ENCODE measurements around the gene TNS1.

Gene TNS1

GRCh38 chr2:218024871-218025270 lies 22.1 kb upstream of the TNS1 start:
- DNase-seq (ENCODE audit: low spot score), result no peak
- TF ChIP-seq, protein P1, sequence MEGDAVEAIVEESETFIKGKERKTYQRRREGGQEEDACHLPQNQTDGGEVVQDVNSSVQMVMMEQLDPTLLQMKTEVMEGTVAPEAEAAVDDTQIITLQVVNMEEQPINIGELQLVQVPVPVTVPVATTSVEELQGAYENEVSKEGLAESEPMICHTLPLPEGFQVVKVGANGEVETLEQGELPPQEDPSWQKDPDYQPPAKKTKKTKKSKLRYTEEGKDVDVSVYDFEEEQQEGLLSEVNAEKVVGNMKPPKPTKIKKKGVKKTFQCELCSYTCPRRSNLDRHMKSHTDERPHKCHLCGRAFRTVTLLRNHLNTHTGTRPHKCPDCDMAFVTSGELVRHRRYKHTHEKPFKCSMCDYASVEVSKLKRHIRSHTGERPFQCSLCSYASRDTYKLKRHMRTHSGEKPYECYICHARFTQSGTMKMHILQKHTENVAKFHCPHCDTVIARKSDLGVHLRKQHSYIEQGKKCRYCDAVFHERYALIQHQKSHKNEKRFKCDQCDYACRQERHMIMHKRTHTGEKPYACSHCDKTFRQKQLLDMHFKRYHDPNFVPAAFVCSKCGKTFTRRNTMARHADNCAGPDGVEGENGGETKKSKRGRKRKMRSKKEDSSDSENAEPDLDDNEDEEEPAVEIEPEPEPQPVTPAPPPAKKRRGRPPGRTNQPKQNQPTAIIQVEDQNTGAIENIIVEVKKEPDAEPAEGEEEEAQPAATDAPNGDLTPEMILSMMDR (IDR thresholded peaks at IDR 0.05; ENCODE audit: extremely low read depth, missing control alignments), result no peak

DNA sequence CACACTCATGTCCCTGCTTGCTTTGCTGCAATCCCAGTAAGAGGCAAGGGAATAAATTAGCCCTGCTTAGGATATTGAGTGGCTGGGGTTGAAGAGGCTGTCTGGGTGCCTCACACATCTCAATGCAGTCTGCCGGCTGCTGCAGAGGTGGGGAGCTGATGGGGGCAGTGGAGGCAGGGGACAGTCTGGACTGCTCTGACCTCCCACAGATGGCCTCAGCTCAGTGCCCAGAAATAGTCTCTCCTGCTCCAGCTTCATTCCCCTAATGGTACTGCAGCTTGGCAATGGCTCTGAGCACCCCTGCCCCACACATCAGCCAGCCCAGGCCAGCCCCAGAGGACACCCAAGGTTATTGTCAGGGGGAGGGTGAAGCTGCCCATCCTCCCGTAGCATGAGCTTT lies 21.5 kb upstream of the TNS1 start:
- TF ChIP-seq, protein P1 (IDR thresholded peaks at IDR 0.05; ENCODE audit: extremely low read depth, missing control alignments), result no peak

GRCh38 chr2:218023636-218024035 lies 20.8 kb upstream of the TNS1 start:
- DNase-seq (ENCODE audit: low spot score), result no peak
- TF ChIP-seq, protein P1 (IDR thresholded peaks at IDR 0.05; ENCODE audit: extremely low read depth, missing control alignments), result no peak

More for the DNA sequence above, 21.5 kb upstream of the TNS1 start:
- no peak for DNase-seq (ENCODE audit: low spot score)

DNA sequence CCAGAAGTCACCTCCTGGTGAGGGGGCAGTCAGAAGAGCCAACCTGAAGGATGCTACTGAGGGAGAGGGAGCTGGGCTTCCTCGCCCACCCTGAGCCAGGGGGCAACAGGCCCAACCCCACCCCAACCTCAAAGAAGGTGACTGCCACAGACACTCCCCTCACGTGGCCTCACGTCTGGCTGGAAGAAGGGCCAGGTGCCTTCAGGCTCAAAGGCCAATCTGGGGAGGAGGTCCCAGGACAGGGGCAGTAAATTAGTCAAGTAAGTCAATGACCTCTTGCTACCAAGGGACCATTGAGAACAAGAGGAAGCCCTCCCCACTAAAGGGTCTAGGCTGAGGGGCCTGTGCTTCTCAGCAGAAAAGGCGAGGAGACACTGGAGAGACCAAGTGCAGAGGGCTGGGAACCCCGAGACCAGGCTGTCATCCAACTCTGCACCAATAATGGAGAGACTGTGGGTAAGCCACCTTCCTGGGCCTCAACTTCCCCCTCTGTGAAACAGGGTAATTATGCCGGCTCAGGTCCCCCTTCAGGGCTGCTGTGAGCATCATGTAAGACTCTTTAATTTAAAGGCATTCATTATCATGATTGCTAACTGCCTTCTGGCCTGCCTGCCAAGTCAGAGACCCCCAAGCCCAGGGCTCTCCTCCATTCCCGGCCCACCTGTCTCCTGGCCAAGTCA lies 20.2 kb upstream of the TNS1 start:
- no peak for DNase-seq (ENCODE audit: low spot score)
- TF ChIP-seq, protein P1 (IDR thresholded peaks at IDR 0.05; ENCODE audit: extremely low read depth, missing control alignments), result no peak

GRCh38 chr2:218022131-218022850 lies 19.5 kb upstream of the TNS1 start:
- TF ChIP-seq, protein P1 (IDR thresholded peaks at IDR 0.05; ENCODE audit: extremely low read depth, missing control alignments), result no peak
- DNase-seq (ENCODE audit: low spot score), result no peak

DNA sequence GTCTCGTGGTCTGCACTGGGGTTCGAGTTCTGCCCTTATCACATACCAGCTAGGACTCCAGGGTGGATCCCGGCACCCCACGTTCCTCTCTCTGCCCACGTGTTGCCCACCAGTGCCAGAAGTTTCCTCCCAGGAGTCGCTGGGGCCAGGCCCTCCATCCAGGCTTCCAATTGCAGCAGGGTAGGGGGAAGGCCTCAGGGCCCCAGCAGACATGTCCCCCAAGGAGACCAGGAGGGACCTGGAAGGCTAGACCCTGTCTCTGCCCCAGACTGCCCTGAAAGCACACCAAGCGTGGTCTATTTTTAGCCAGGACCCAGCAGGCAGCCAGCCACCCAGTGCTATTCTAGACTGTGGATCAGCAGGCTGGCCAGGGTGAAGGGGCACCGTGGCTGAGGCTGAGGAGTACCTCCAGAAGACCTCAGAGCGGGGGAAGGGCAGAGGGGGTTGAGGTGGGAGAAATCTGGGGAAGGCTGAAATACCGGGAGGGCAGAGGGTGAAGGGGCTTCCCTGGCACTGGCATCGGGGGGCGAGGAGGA lies 18.8 kb upstream of the TNS1 start:
- no peak for DNase-seq (ENCODE audit: low spot score)
- TF ChIP-seq, protein P1 (IDR thresholded peaks at IDR 0.05; ENCODE audit: extremely low read depth, missing control alignments), result no peak

DNA sequence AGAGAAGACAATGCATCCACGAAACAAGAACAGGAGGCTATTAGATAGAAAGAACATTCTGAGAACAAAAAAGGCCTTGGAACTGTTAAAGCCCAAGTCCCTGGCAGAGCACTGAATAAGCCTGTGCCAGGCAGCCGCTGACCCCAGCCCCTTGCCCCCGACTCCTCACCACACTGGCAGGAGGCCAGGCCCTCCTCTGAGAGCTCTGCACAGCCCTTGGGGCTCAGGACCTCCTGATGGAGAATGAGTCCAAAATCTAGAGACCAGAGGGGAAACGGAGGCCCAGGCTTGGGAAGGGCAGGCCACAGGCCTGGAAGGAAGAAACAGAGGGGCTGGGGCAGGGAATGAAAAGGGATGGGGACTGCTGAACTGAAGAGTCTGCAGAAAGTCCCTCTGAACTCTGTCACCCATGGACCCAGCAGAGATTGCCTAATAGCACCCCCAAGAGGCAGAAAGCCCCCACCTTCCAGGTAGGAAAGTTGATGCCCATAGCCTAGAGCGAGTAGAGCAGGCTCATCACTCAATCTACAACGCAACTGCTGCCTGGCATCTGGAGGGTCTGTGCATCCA lies 18.3 kb upstream of the TNS1 start:
- no peak for DNase-seq (ENCODE audit: low spot score)
- TF ChIP-seq, protein P1 (IDR thresholded peaks at IDR 0.05; ENCODE audit: extremely low read depth, missing control alignments), result no peak
